AG04449 (cell line): ENCODE measurements around the gene NOD1.

Experiments used
- CTCF ChIA-PET: fragments of 350-600 bp; formaldehyde crosslinking; extraction: SDS; loops from one replicate; lab custom pipeline; 2021; ENCODE audit warnings: antibody characterized with exemption; lab: Yijun Ruan, JAX
- POLR2A ChIA-PET: fragments of 400-600, 350-600 bp; formaldehyde crosslinking; extraction: SDS; loops from one replicate; lab custom pipeline; 2020; ENCODE audit warnings: antibody characterized with exemption, inconsistent platforms; lab: Yijun Ruan, JAX
- DNase-seq: peaks from one replicate; pipeline ENCODE4 v3.0.0-alpha.2; 2010; ENCODE audit warnings: low read depth, low spot score
- H3K4me3 ChIP-seq: 2 replicates; pipeline ENCODE4 v1.5.1; 2011; ENCODE audit warnings: low read depth, mild to moderate bottlenecking, control low read depth, low read length
- TF ChIP-seq, protein P1 (sequence below): IDR thresholded peaks from one replicate; pipeline ENCODE4 v1.5.1; 2011; ENCODE audit warnings: mild to moderate bottlenecking, moderate library complexity, low read length, control low read depth, inconsistent platforms; ENCODE audit not compliant: insufficient read depth; ENCODE audit errors: missing control alignments

NOD1 gene

DNA sequence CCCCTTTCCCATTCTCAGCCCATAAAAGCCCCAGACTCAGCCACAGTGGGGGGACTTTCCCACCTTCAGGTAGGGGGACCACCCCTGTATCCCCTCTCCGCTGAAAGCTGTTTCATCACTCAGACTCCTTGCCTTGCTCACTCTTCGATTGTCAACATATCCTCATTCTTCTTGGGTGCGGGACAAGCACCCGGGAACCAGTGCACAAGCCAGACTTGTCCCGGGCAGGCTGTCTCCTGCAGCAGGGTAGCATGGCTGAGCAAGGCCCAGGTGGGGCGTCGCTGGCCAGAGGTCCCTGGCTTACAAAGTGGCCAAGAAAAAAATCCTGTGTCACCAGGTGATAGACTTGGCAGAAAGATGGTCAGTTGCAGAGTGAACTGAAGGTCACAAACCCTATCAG, 64.7 kb downstream of the NOD1 start:
- H3K4me3 ChIP-seq = no peak overlapping the region
- TF ChIP-seq, protein P1, sequence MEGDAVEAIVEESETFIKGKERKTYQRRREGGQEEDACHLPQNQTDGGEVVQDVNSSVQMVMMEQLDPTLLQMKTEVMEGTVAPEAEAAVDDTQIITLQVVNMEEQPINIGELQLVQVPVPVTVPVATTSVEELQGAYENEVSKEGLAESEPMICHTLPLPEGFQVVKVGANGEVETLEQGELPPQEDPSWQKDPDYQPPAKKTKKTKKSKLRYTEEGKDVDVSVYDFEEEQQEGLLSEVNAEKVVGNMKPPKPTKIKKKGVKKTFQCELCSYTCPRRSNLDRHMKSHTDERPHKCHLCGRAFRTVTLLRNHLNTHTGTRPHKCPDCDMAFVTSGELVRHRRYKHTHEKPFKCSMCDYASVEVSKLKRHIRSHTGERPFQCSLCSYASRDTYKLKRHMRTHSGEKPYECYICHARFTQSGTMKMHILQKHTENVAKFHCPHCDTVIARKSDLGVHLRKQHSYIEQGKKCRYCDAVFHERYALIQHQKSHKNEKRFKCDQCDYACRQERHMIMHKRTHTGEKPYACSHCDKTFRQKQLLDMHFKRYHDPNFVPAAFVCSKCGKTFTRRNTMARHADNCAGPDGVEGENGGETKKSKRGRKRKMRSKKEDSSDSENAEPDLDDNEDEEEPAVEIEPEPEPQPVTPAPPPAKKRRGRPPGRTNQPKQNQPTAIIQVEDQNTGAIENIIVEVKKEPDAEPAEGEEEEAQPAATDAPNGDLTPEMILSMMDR = no peak
- ChIA-PET CTCF (interaction anchor here (0.8 to 7.3 kb wide), 17 partner anchors 9 to 536 kb away, joined by 3 to 166 read pairs (median 6); partner anchors contain the start of gene ZNRF2), POLR2A (no interaction called here)
- no peak for DNase-seq

GRCh38 chr7:30412782-30413504, 65.6 kb downstream of the NOD1 start:
- ChIA-PET CTCF (interaction anchor here (0.6 to 7.3 kb wide), 29 partner anchors 9 to 535 kb away, joined by 3 to 166 read pairs (median 4); partner anchors contain the start of gene ZNRF2), POLR2A (no interaction called here)
- peak; percentile 50 for DNase-seq
- H3K4me3 ChIP-seq = no peak overlapping the region
- TF ChIP-seq, protein P1 = peak; percentile 50

- CTCF ChIA-PET = interaction anchor here (1.0 to 7.3 kb wide), 11 partner anchors 8 to 534 kb away, joined by 3 to 166 read pairs (median 4); no protein-coding TSS in a partner anchor
- DNase-seq = no peak
- TF ChIP-seq, protein P1 = no peak
- H3K4me3 ChIP-seq = no peak overlapping the region
- POLR2A ChIA-PET = no interaction called here
These were observed 66.7 kb downstream of the NOD1 start for GRCh38 chr7:30411897-30412296.

DNA sequence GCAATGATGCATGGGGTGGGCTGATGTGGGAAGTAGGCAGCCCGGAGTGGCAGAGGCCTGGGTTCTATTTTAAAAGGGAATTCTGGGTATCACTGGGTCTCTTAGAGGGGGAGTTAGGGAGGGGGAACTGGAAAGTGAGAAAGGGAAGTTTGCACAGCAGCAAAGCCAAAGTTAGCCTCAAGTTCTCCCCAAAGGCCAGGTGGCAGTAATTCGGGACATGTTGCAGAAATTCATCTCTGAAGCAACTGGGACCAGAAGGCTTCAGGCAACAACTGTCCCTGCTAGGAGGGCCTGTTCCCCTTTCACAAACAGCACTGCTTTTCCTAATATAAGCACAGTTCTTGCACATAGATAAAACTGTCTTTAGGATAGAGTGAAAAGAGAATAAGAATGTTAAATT, 67.4 kb downstream of the NOD1 start:
- DNase-seq = no peak
- ChIA-PET POLR2A (no interaction called here), CTCF (interaction anchor here (1.0 to 7.3 kb wide), 10 partner anchors 11 to 533 kb away, joined by 3 to 166 read pairs (median 4); no protein-coding TSS in a partner anchor)
- TF ChIP-seq, protein P1 = no peak
- H3K4me3 ChIP-seq = no peak overlapping the region

- ChIA-PET POLR2A (no interaction called here), CTCF (interaction anchor here (1.2 to 7.3 kb wide), 2 partner anchors 132 to 223 kb away, joined by 3 to 166 read pairs; no protein-coding TSS in a partner anchor)
These were observed 71.7 kb downstream of the NOD1 start for GRCh38 chr7:30406664-30407425.

More at GRCh38 chr7:30406664-30407425, 71.7 kb downstream of the NOD1 start:
- DNase-seq = no peak
- TF ChIP-seq, protein P1 = no peak
- no peak overlapping the region for H3K4me3 ChIP-seq
